HepG2 (cell line): ENCODE data around the gene CAPN9. TPM values are rescaled to one million over a fixed set of nuclear protein-coding genes. Genes with fewer than 3 reads are reported as not detected.

Experiments
- BCLAF1 ChIP-seq: fragments of 450-650 bp; IDR thresholded peaks from 2 replicates; pipeline ENCODE4 v1.6.1; 2017; ENCODE audit warnings: mild to moderate bottlenecking
- FOSL1 ChIP-seq: sonication (generic); formaldehyde crosslinking; IDR thresholded peaks from 2 replicates; pipeline ENCODE4 v1.9.0; 2021; ENCODE audit warnings: missing genetic modification reagents, borderline replicate concordance
- HDAC6 ChIP-seq: fragments of 200-600 bp; sonication (generic); IDR thresholded peaks from 2 replicates; pipeline ENCODE4 v1.7.0; 2017; ENCODE audit warnings: mild to moderate bottlenecking, antibody characterized with exemption, low read length, low read depth
- RFX3 ChIP-seq: IDR thresholded peaks from 2 replicates; pipeline ENCODE4 v1.6.1; 2016; ENCODE audit warnings: missing biosample characterization, missing genetic modification reagents
- RFXANK ChIP-seq: IDR thresholded peaks from 2 replicates; pipeline ENCODE4 v1.6.1; 2016
- SP4 ChIP-seq: sonication (generic); formaldehyde crosslinking; IDR thresholded peaks from 2 replicates; pipeline ENCODE4 v1.8.1; 2023; ENCODE audit warnings: mild to moderate bottlenecking, missing genetic modification reagents
- STAG1 ChIP-seq: sonication (generic); formaldehyde crosslinking; IDR thresholded peaks from 2 replicates; pipeline ENCODE4 v1.4.0; 2020; ENCODE audit warnings: missing genetic modification reagents
- ZNF138 ChIP-seq: sonication (generic); formaldehyde crosslinking; IDR thresholded peaks from 2 replicates; pipeline ENCODE4 v1.5.0; 2020; ENCODE audit warnings: mild to moderate bottlenecking, low read depth, missing genetic modification reagents
- ZNF180 ChIP-seq: sonication (generic); formaldehyde crosslinking; IDR thresholded peaks from 2 replicates; pipeline ENCODE4 v1.4.0; 2020; ENCODE audit warnings: low read depth, missing genetic modification reagents, borderline replicate concordance
- ZNF264 ChIP-seq: sonication (generic); formaldehyde crosslinking; IDR thresholded peaks from 2 replicates; pipeline ENCODE4 v1.4.0; 2020; ENCODE audit warnings: missing genetic modification reagents
- ZNF660 ChIP-seq: sonication (generic); formaldehyde crosslinking; IDR thresholded peaks from 2 replicates; pipeline ENCODE4 v1.5.1; 2020; ENCODE audit warnings: mild to moderate bottlenecking, low read depth, missing genetic modification reagents, borderline replicate concordance
- polyA plus RNA-seq, 8 experiments: library from polyadenylated mRNA; depleted of rRNA in 3 of 8; stranded (reverse) in 7 of 8; unstranded in 1 of 8; fragments of >200 nt; fragmentation: Illumina TruSeq in 4 of 8; extraction: Trizol in 4 of 8; gene quantifications; 2 replicates each; pipeline versions ENCODE4 v1.2.1 to v1.2.3, GENCODE V29; 2011 to 2016; ENCODE audit warnings: low read depth in 4 of 8, missing spikeins in 1 of 8, mixed read lengths in 1 of 8; ENCODE audit not compliant: insufficient read depth in 1 of 8
- total RNA-seq, 5 experiments: library from RNA; depleted of rRNA; stranded (reverse); fragments of >200 nt; fragmentation: Illumina TruSeq; extraction: Trizol; gene quantifications; 2 replicates each; pipeline ENCODE4 v1.2.3, GENCODE V29; 2016; ENCODE audit warnings: low read depth in 1 of 5
- TF ChIP-seq, protein P1 (sequence below): IDR thresholded peaks from 2 replicates; pipeline ENCODE4 v1.6.1; 2018; ENCODE audit warnings: missing genetic modification reagents, mild to moderate bottlenecking, missing compliant biosample characterization
- TF ChIP-seq, protein P2 (sequence below): sonication (generic); formaldehyde crosslinking; IDR thresholded peaks from 2 replicates; pipeline ENCODE4 v1.5.0; 2020; ENCODE audit warnings: mild to moderate bottlenecking, low read depth, missing genetic modification reagents, borderline replicate concordance
- TF ChIP-seq, protein P3 (sequence below): sonication (generic); formaldehyde crosslinking; IDR thresholded peaks from 2 replicates; pipeline ENCODE4 v1.4.0; 2020; ENCODE audit warnings: missing genetic modification reagents, borderline replicate concordance
- TF ChIP-seq, protein P4 (sequence below): sonication (generic); formaldehyde crosslinking; IDR thresholded peaks from 2 replicates; pipeline ENCODE4 v1.8.1; 2022; ENCODE audit warnings: mild to moderate bottlenecking, missing genetic modification reagents

The CAPN9 gene
- total and polyA plus RNA-seq, 2 of the 13 experiments (the other 11 are each of a cell fraction or from before 2014, with no cell fraction given) = 0.04 to 0.31 TPM

DNA sequence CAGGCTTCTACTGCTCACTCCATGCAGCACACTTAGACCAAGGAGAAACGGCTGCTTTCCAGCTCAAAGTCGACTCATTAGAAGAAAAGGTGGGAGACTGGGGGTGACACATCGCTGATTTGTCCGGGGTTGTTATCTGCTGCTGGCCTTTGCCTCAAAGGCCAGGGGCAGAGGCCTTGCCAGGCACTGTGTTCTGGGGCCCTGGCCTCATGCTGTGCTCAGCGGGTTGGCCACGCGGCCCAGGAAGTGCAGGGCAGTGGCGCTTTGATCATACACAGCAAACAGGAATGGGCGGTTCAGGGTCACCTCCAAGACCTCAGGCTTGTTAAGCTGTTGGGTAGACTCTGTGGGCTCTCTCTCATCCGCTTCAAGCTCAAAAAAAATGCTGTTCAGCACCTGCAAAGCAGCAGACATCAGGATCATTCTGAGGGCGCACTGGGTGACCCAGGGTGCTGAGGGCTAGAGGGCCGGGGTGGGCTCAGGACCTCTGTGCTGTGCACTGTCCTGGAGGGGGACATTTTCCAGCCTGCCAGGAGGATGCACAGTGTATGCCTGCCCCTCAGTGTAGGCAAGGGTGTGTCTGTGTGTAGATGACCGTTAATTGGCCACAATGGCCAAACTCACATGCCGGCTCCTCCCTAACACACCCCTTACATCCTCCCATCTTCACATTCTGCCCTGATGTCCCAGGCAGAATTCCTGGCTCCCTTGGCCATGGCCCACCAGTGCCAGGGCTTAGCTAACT, 44.1 kb upstream of the CAPN9 start (continued):
- TF ChIP-seq FOSL1 (CRISPR knock-in tag) = peak; percentile 75; the same call in 1 of the 2 replicates
- no peak for TF ChIP-seq ZNF660 (CRISPR knock-in tag)
- TF ChIP-seq RFXANK (CRISPR knock-in tag) = no peak; the same call in 1 of the 2 replicates
- TF ChIP-seq, protein P1, sequence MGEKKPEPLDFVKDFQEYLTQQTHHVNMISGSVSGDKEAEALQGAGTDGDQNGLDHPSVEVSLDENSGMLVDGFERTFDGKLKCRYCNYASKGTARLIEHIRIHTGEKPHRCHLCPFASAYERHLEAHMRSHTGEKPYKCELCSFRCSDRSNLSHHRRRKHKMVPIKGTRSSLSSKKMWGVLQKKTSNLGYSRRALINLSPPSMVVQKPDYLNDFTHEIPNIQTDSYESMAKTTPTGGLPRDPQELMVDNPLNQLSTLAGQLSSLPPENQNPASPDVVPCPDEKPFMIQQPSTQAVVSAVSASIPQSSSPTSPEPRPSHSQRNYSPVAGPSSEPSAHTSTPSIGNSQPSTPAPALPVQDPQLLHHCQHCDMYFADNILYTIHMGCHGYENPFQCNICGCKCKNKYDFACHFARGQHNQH (CRISPR knock-in tag) = peak; percentile 93
- peak; percentile 72; the same call in 1 of the 2 replicates for TF ChIP-seq ZNF180
- TF ChIP-seq, protein P2, sequence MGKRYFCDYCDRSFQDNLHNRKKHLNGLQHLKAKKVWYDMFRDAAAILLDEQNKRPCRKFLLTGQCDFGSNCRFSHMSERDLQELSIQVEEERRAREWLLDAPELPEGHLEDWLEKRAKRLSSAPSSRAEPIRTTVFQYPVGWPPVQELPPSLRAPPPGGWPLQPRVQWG (CRISPR knock-in tag) = no peak
- TF ChIP-seq, protein P3, sequence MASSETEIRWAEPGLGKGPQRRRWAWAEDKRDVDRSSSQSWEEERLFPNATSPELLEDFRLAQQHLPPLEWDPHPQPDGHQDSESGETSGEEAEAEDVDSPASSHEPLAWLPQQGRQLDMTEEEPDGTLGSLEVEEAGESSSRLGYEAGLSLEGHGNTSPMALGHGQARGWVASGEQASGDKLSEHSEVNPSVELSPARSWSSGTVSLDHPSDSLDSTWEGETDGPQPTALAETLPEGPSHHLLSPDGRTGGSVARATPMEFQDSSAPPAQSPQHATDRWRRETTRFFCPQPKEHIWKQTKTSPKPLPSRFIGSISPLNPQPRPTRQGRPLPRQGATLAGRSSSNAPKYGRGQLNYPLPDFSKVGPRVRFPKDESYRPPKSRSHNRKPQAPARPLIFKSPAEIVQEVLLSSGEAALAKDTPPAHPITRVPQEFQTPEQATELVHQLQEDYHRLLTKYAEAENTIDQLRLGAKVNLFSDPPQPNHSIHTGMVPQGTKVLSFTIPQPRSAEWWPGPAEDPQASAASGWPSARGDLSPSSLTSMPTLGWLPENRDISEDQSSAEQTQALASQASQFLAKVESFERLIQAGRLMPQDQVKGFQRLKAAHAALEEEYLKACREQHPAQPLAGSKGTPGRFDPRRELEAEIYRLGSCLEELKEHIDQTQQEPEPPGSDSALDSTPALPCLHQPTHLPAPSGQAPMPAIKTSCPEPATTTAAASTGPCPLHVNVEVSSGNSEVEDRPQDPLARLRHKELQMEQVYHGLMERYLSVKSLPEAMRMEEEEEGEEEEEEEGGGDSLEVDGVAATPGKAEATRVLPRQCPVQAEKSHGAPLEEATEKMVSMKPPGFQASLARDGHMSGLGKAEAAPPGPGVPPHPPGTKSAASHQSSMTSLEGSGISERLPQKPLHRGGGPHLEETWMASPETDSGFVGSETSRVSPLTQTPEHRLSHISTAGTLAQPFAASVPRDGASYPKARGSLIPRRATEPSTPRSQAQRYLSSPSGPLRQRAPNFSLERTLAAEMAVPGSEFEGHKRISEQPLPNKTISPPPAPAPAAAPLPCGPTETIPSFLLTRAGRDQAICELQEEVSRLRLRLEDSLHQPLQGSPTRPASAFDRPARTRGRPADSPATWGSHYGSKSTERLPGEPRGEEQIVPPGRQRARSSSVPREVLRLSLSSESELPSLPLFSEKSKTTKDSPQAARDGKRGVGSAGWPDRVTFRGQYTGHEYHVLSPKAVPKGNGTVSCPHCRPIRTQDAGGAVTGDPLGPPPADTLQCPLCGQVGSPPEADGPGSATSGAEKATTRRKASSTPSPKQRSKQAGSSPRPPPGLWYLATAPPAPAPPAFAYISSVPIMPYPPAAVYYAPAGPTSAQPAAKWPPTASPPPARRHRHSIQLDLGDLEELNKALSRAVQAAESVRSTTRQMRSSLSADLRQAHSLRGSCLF (CRISPR knock-in tag) = peak; percentile 51; the same call in 1 of the 2 replicates
- no peak for TF ChIP-seq BCLAF1
- TF ChIP-seq, protein P4, sequence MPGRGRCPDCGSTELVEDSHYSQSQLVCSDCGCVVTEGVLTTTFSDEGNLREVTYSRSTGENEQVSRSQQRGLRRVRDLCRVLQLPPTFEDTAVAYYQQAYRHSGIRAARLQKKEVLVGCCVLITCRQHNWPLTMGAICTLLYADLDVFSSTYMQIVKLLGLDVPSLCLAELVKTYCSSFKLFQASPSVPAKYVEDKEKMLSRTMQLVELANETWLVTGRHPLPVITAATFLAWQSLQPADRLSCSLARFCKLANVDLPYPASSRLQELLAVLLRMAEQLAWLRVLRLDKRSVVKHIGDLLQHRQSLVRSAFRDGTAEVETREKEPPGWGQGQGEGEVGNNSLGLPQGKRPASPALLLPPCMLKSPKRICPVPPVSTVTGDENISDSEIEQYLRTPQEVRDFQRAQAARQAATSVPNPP (CRISPR knock-in tag) = peak; percentile 58; the same call in 1 of the 2 replicates
- peak; percentile 37 for TF ChIP-seq STAG1 (CRISPR knock-in tag)
- no peak for TF ChIP-seq ZNF138
- peak; percentile 90 for TF ChIP-seq ZNF264 (CRISPR knock-in tag)
- TF ChIP-seq RFX3 (CRISPR knock-in tag) = no peak
- TF ChIP-seq SP4 = peak; percentile 68; the same call in 1 of the 2 replicates
- TF ChIP-seq HDAC6 = no peak
